ENCODE results near the gene CGGBP1.

Gene CGGBP1

DNA sequence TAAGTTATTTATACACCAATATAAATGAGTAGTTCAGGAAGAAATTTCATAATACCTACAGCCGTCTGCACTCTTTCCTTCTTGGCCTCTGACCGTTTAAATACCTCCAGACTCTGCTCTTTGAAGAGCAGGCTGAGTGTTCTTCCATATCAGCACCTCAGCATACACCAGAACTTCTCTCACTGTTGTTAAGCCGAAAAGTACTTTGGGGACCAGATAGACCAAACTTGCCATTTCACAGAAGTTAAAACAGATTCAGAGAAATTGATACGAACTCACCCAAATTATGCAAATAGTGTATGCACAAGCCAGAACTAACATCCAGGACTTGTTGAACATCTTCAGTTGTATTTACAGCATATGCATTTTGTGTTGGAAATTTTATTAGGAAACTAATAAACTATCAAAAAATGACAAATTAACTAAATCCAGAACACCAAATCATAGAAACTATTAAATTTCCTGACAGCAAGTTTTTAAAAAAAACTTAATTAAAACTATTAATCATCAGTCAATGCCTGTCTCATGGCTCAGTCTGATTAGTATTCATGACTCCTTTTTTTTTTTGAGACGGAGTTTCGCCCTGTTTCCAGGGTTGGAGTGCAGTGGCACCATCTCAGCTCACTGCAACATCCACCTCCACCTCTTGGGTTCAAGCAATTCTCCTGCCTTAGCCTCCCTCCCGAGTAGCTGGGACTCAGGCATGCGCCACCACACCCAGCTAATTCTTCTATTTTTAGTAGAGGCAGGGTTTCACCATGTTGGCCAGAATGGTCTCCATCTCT is 24.1 kb downstream of the CGGBP1 start:
- TF ChIP-seq, protein P1, sequence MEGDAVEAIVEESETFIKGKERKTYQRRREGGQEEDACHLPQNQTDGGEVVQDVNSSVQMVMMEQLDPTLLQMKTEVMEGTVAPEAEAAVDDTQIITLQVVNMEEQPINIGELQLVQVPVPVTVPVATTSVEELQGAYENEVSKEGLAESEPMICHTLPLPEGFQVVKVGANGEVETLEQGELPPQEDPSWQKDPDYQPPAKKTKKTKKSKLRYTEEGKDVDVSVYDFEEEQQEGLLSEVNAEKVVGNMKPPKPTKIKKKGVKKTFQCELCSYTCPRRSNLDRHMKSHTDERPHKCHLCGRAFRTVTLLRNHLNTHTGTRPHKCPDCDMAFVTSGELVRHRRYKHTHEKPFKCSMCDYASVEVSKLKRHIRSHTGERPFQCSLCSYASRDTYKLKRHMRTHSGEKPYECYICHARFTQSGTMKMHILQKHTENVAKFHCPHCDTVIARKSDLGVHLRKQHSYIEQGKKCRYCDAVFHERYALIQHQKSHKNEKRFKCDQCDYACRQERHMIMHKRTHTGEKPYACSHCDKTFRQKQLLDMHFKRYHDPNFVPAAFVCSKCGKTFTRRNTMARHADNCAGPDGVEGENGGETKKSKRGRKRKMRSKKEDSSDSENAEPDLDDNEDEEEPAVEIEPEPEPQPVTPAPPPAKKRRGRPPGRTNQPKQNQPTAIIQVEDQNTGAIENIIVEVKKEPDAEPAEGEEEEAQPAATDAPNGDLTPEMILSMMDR (IDR thresholded peaks at IDR 0.05): no peak

DNA sequence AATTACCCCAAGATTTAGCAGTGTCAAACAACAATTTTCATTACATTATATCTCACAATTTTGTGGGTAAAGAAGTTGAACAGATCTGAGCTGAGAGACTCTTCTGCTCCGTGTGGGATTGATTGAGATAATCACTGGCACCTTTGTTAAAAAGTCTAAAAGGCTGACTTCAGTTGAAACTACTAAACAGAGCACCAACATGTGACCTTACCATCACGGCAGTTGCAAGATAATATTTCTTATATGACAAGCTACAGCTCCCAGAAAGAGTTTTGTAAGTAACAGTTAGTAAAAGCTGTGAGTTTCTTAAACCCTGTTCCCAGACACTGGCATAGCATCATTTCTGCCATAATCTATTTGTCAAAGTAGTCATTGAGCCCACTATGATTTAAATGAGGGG is 25.0 kb downstream of the CGGBP1 start:
- TF ChIP-seq, protein P1 (IDR thresholded peaks at IDR 0.05): no peak

DNA sequence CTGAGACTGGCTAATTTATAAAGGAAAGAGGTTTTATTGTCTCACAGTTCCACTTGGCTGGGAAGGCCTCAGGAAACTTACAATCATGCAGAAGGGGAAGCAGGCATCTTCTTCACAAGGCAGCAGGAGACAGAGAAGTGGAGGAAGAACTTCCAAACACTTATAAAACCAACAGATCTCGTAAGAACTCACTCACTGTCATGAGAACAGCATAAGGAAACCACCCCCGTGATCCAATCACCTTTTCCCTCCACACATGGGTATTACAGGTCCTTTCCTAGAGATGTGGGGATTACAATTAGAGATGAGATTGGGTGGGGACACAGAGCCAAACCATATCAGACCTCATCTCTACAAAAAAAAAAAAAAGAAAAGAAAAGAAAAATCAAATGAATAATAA is 25.7 kb downstream of the CGGBP1 start:
- TF ChIP-seq, protein P1 (IDR thresholded peaks at IDR 0.05): no peak

DNA sequence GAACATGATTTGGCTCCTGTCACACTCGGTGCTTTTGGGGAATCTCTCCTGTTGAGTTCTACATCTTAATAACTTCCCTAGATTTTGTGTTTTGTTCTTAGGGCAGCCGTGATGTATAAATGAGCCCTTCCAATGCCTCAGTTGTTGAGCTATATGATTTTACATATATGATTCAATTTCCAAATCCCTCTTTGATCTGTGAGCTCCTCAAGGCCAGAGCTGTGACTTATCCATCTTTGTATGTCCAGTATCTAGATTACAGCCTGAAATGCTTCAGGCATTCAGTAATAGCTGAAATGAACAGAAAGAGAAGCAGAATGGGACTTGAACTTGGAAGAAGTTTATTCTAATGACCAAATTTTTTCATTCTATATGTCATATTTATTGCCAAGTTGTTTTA is 26.6 kb downstream of the CGGBP1 start:
- TF ChIP-seq, protein P1 (IDR thresholded peaks at IDR 0.05): no peak

DNA sequence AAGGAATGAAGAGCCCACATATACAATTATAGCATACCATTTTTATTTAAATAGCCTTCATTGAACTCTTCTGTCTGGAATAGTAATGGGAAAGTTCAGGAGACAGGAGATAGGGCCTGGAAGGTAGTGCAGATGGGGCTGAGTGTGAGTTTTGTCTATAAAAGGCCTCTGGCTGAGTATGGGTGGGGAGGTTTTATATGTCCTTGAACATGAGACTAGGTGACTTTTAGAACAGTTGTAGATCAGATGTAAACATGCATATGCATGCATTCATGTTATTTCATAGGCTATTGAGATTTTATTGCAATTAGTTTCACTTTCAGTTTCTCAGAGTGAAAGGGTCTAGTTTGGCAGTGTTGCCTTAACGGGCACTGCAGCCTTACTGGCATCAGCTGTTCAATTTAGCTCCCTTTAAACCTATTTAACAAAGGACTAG is 27.1 kb downstream of the CGGBP1 start:
- TF ChIP-seq, protein P1 (IDR thresholded peaks at IDR 0.05): no peak

DNA sequence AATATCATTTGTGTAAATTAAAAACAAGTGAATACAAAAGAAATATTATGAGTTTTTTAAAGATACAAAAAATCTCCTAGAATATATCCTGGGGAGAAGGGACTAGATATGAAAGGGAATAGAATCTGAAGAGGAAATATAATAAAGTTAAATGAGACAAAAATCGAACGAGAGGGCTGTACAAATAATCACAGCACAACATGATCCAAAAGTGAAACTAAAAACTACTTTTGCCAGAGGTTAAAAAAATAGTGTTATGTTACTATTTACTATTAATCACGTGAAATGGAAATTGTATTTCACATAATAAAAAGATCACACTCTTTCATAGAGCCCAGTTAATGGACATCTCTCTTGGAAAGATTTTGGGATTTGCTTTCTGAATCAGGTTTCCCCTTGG is 28.6 kb downstream of the CGGBP1 start:
- TF ChIP-seq, protein P1 (IDR thresholded peaks at IDR 0.05): no peak

DNA sequence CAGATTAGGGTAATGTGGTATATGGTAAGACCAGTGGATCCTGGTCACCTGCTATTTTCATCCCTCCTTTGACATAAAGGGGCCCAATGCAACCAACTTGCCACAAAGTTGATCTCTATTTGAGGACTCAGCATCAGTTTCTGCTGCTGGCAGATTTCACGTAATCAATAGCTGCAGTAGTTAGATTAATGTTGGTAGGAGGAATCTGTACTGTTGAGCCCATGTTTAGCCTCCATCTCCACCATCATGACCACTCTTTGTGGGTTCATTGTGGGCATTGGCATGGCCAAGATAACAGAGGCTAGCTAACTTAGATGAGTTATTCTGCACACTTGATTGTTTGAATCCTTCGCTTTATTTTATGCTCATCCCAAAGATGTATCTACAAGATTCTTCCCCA is 29.9 kb downstream of the CGGBP1 start:
- TF ChIP-seq, protein P1 (IDR thresholded peaks at IDR 0.05): no peak

Measured in LNCAP (cell line).